GM12873 (cell line): Measurements from ENCODE around the gene NAT10.

ENCODE experiments used
- CTCF ChIP-seq: IDR thresholded peaks from 2 replicates; pipeline ENCODE4 v1.5.1; 2012; ENCODE audit warnings: low read depth, mild to moderate bottlenecking, moderate library complexity, low read length, control low read depth; ENCODE audit not compliant: insufficient read depth; ENCODE audit errors: missing control alignments

NAT10 gene

GRCh38 chr11:34160049-34160721 is 54.8 kb downstream of the NAT10 start:
- TF ChIP-seq CTCF = no peak

GRCh38 chr11:34160791-34161190 is 55.4 kb downstream of the NAT10 start:
- TF ChIP-seq CTCF = no peak

GRCh38 chr11:34161361-34161760 is 55.9 kb downstream of the NAT10 start:
- no peak for TF ChIP-seq CTCF

- TF ChIP-seq CTCF = no peak
These were observed 56.5 kb downstream of the NAT10 start for GRCh38 chr11:34161812-34162492.

GRCh38 chr11:34162493-34162820 is 57.0 kb downstream of the NAT10 start:
- TF ChIP-seq CTCF = no peak

- TF ChIP-seq CTCF = no peak
These were observed 57.4 kb downstream of the NAT10 start for GRCh38 chr11:34162856-34163255.

GRCh38 chr11:34165121-34165520 is 59.7 kb downstream of the NAT10 start:
- TF ChIP-seq CTCF = no peak
